IPS DF 19.7 (cell line): ENCODE data around the gene HFM1.
"Not testable (repeated sequence)": the region's sequence is repeated elsewhere in the genome, so short reads cannot be mapped to it uniquely, and the experiment has no call there.

ENCODE experiments used
- DNase-seq: peaks from one replicate; pipeline ENCODE4 v3.0.0-alpha.2; 2013; ENCODE audit warnings: low read depth, low spot score

HFM1 gene

DNA sequence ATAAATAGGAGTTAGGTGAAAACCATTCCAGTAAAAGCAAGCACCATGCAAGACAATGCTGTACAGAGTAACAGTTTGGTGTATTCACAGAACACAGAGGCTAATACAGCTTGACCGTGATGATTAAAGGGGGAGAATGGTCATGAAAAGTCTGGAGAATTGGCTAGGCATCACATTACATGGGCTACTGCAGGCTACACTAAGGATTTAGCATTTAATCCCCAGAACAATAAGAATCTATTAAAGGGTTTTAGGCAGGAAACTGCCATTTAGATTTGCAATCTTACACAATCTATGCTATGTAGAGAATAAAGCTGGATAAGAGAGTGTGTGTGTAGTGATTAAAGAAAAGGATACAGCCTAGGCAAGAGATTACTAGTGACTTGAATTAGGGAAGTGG, 30.6 kb downstream of the HFM1 start:
- DNase-seq: no peak

DNA sequence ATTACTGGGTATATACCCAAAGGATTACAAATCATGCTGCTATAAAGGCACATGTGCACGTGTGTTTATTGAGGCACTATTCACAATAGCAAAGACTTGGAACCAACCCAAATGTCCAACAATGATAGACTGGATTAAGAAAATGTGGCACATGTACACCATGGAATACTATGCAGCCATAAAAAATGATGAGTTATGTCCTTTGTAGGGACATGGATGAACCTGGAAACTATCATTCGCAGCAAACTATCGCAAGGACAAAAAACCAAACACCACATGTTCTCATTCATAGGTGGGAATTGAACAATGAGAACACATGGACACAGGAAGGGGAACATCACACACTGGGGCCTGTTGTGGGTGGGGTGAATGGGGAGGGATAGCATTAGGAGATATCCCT, 32.4 kb downstream of the HFM1 start:
- not testable (repeated sequence) for DNase-seq

- DNase-seq: no peak
Measured at GRCh38 chr1:91349524-91349923, 55.1 kb downstream of the HFM1 start.

DNA sequence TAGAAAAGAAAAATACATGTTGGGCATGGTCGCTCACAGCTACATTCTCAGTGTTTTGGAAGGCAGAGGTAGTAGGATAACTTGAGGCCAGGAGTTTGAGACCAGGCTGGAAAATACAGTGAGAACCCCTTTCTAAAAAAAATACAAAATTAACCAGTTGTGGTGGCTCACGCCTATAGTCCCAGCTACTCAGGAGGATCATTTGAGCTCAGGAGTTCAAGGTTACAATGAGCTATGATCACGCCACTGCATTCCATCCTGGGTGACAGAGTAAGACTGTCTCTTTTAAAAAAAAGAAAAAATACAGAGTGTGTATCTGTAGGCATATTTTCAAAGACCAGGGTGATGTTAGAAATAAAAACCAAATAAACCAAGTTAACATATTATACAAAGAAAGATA, 57.8 kb downstream of the HFM1 start:
- DNase-seq: no peak

DNA sequence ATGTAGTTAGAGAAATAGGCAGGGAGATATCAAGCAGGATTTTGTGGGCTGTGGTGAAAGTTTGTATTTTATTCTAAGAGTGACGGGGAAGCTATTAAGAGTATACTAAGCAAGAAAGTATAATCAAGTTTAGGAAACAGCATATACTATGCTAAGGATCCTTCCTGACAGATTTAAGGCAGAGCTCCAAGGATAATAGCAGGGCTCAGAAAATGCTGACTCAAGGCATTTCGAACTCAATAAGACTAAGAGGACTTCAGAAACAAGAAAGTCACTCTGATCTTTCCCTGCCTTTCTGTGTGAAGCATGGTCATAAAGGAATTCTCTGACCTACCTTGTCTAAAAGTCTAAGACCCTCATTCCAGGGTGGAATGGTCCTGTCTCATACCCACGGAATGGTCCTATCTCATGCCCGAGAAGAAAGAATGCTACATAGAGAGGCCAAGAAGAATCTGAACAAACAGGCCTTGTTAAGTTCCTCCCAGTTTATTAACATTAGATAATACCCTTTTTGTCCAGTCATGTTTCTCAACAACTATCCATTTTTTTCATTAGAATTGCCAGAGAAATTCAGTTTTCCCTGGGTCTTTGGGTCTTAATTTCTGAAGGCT, 59.1 kb downstream of the HFM1 start:
- no peak for DNase-seq

DNA sequence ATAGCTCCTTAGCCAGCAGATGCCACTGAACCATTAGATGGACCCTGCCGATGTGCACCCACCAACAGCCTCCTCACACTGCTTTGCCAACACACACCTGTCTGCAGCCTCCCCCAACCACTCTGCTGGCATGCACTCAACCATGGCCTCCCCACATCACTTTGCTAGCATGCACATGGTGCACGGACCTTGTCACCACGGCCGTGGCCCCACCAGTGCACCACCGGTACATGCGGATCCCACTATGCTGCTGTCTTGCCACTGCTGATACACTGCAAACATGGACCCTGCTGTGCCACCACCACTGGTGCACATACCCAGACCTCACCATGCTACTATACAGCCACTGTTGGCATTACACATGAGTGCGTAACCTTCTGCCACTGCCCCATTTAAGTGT, 66.1 kb downstream of the HFM1 start:
- DNase-seq: no peak

- DNase-seq: no peak
Measured at GRCh38 chr1:91335603-91336002, 69.0 kb downstream of the HFM1 start.

DNA sequence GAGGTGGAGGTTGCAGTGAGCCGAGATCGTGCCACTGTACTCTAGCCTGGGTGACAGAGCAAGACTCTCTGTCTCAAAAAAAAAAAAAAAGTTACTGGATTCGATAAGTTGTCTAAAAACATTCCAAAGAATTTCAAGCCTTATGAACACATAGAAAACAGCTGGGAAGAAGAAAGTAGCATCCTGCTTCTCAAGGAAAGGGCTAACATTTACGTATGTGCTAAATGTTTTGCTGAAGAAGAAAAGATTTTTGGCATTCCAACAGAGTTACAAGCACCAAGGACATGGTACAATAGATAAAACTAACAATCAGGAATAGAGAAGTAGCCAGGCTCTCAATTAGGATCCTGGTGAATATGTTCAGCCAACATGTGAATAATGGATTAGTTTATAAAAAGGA, 69.8 kb downstream of the HFM1 start:
- no peak for DNase-seq

DNA sequence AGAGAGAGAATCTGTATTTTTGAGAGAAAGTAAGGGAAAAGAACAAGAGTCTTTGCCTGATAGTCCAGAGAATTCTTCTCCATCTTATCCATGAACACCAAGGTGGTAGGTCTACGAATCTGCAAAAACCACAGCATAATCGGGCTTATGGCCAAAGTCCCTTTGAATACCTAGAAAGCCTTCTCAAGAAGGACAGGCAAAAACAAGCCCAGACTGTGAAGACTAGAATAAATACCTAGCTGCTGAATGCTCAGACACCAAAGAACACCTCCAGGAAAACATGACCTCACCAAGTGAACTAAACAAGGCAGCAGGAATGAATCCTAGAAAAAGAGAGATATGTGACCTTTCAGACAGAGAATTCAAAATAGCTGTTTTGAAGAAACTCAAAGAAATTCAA, 79.2 kb downstream of the HFM1 start:
- no peak for DNase-seq

DNA sequence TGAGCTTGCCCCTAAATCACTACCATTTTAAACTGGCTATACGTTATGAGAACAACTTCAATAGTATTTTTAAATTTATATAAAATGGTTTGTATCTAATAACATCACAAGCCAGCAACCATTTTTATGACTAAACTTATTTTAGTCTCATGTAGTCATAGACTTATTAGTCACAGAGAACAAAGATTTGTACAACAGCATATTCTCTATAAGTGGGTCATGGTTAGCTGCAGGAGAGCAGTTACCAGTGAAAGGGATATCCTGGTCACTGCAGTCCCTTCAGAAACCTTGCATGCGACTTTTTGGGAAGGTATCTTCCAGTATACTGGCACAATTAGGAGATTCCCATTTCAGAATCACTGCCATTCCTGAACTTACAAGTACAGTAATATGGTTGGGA, 90.0 kb downstream of the HFM1 start:
- DNase-seq: no peak

DNA sequence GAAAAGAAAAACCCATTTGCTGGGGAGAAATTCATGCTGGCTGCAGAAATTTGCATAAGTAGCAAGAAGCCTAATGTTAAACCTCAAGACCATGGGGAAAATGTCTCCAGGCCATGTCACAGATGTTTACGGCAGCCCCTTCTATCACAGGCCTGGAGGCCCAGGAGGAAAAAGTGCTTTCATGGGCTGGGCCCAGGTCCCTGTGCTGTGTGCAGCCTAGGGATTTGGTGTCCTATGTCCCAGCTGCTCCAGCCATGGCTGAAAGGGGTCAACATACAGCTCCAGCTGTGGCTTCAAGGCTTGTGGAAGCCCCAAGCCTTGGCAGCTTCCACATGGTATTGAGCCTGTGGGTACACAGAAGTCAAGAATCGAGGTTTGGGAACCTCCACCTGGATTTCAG, 93.0 kb downstream of the HFM1 start:
- DNase-seq: no peak

DNA sequence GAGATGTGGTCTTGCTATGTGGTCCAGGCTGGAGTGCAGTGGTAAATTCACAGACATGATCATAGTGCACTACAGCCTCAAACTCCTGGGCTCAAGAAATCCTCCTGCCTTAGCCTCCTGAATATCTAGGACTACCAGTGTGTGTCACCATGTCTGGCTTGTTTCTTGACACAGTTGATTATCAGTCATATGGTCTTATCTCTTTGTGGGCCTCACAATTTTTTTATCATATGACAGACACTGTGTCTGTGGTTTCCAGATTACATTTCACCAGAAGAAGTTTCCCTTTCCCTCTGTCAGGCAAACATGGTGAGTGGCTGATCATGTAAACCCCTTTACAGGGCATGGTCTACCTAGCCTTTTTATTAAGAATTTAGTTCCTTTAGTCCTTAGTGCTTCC, 96.1 kb downstream of the HFM1 start:
- no peak for DNase-seq

DNA sequence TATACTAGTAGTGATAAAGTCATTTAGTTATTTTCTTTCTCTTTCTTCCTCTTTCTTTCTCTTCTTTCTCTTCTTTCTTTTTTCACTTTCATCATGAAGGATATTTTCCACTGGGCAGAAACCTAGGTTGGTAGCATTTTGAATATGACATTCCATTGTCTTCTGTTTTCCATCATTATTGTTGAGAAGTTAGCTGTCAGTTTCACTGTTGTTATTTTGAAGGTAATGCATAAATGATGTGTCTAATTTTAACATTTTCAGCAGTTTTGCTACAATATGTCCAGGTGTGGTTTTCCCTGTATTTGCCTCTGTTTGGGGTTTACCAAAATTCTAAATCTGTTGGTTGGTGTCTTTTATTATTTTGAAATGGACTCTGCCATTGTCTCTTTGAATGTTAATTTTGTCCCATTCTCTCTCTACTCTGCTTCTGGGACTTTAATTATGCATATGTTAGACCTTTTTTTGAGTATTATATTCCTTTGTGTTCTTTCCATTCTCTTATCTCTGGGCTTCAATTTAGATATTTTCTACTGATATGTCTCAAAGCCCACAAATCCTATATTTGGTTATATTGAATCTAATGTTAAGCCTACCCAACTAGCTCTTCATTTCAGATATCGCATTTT, 96.7 kb downstream of the HFM1 start:
- DNase-seq: no peak

GRCh38 chr1:91303165-91303564, 101.5 kb downstream of the HFM1 start:
- no peak for DNase-seq

DNA sequence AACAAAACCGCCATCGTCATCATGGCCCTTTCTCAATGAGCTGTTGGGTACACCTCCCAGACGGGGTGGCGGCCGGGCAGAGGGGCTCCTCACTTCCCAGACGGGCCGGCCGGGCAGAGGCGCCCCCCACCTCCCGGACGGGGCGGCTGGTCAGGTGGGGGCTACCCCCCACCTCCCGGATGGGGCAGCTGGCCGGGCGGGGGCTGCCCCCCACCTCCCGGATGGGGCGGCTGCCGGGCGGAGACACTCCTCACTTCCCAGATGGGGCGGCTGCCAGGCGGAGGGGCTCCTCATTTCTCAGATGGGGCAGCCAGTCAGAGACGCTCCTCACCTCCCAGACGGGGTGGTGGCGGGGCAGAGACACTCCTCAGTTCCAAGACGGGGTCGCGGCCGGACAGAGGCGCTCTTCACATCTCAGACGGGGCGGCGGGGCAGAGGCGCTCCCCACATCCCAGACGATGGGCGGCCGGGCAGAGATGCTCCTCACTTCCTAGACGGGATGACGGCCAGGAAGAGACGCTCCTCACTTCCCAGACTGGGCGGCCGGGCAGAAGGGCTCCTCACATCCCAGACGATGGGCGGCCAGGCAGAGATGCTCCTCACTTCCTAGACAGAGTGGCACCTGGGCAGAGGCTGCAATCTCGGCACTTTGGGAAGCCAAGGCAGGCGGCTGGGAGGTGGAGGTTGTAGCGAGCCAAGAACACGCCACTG, 115.6 kb downstream of the HFM1 start:
- not testable (repeated sequence) for DNase-seq

- not testable (repeated sequence) for DNase-seq
Measured at GRCh38 chr1:91286962-91287317, 117.7 kb downstream of the HFM1 start.

GRCh38 chr1:91286259-91286961, 118.2 kb downstream of the HFM1 start:
- DNase-seq: not testable (repeated sequence)

- no peak for DNase-seq
Measured at GRCh38 chr1:91283421-91283726, 121.3 kb downstream of the HFM1 start.

GRCh38 chr1:91282695-91283420, 121.8 kb downstream of the HFM1 start:
- peak; percentile 33 for DNase-seq

GRCh38 chr1:91281782-91282181, 122.9 kb downstream of the HFM1 start:
- DNase-seq: no peak

GRCh38 chr1:91278754-91279153, 125.9 kb downstream of the HFM1 start:
- DNase-seq: no peak

DNA sequence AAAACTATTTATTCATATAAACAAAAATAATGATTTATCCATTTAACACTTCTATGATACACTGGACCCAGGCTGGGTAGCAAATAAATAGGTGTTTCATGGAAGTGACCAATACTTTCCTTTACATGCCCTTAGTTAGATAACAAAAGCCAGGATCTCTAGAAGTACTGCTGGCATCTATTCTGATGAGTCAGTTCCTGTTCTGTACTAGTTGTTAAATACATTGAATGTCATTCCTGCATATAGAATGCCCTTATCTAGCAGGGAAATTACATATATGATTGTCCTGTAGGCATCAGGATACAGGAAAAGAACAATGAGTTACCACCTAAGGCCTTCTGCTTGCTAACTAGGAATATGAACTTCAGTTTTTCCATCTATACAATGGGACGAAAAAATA, 130.8 kb downstream of the HFM1 start:
- no peak for DNase-seq
